Panc1 (cell line): ENCODE measurements around the gene MRPS34.

Experiments used
- CTCF ChIP-seq: fragments of 450-650 bp; IDR thresholded peaks from 2 replicates; pipeline ENCODE4 v1.5.1; 2017; ENCODE audit warnings: mild to moderate bottlenecking
- POLR2AphosphoS5 ChIP-seq: IDR thresholded peaks from 2 replicates; pipeline ENCODE4 v1.6.1; 2012; ENCODE audit warnings: mild to moderate bottlenecking, low read depth, low read length, moderate library complexity

GRCh38 chr16:1731073-1731472 is 41.9 kb downstream of the MRPS34 start:
- TF ChIP-seq CTCF (no peak), POLR2AphosphoS5 (no peak)
